Activated CD4-positive, CD25-positive, alpha-beta regulatory T cell treated with anti-CD3 and anti-CD28 coated beads, Interleukin-2, amount 50 U/mL, for 72 hours (primary cell): ENCODE data around the gene SMS.

Source experiments
- DNase-seq: peaks from one replicate; pipeline ENCODE4 v3.0.0; 2021

SMS gene

DNA sequence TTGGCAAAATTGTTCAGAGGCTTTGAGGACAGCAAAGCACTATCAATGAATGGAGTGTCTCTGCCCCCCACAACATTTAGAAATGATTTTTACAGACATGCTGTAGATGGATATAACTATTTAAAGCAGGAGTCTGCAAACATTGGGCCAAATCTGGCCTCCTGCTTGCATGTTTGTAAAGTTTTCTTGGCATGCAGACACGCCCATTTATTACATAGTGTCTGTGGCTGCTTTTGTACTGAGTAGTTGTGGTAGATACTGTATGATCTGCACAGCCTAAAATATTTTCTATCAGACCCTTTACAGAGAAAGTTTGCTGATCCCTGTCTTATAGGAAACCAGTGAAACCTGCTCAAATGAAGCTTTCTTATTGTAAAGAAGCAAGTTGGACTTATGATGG, 46.1 kb downstream of the SMS start:
- DNase-seq: no peak

DNA sequence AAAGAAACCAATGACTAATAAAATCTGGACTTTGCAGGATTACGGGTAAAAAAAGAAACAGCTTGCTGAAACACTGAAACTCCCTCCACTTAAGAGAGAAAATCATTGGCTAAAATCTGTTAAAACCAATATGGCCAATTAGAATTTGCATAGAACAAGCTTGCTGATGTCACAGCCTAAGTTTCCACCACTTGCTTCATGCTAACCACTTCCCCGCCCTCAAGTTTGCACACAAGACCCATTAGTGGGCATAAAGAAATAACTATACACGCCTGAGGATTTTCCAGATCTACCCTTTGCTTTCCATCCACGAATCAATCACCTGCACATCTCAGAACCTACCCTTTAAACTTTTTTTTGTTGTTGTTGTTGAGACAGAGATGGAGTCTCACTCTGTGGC, 48.9 kb downstream of the SMS start:
- DNase-seq: no peak

GRCh38 chrX:21990832-21991231, 50.3 kb downstream of the SMS start:
- no peak for DNase-seq

- DNase-seq: no peak
These were observed 51.0 kb downstream of the SMS start for GRCh38 chrX:21991504-21991903.

DNA sequence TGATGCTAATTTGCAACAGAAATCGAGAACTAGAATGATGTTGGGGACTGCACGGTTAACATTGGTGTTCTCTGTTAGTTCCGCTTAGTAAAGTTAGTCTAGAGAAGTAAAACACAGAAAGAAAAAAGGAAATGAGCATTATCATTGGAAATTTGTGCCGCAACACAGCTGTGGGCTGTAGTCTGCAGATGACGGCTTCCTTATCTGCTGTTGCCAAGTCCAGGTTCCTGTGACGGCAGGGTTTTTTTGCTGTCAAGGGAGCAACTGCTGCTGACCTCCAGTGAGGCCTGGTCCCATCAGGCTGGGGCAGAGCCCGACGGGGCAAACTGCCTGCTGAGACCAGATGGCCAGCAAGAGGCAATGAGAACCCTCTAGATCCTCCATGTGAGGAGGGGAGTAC, 52.8 kb downstream of the SMS start:
- DNase-seq: no peak

DNA sequence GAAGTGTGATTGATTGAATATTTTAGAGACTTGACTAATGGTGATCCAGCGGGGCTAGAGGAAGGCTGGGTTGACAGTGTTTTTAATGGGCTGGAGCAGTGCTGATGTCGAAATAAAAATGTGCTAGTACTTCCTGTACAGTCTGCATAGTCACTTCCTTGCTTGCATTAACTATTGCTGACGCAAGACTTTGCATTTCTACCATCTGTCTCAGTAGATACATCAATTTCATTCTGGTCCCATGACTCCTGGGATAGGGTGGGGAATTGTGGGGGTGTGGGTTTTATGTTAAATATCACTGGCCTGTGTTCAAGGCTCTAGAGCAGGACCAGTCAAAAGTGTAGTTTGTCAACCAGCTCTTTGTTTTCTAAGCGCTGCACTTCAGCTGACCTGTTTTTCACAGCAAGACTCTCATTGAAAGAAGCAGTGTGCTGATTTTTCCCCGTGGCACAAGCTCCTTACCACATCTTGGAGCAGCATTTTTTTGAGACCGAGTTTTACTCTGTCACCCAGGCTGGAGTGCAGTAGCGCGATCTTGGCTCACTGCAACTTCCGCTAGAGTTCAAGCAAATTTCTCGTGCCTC, 56.5 kb downstream of the SMS start:
- no peak for DNase-seq

GRCh38 chrX:21998037-21998436, 57.5 kb downstream of the SMS start:
- DNase-seq: no peak

- DNase-seq: no peak
These were observed 64.4 kb downstream of the SMS start for GRCh38 chrX:22004866-22005265.

DNA sequence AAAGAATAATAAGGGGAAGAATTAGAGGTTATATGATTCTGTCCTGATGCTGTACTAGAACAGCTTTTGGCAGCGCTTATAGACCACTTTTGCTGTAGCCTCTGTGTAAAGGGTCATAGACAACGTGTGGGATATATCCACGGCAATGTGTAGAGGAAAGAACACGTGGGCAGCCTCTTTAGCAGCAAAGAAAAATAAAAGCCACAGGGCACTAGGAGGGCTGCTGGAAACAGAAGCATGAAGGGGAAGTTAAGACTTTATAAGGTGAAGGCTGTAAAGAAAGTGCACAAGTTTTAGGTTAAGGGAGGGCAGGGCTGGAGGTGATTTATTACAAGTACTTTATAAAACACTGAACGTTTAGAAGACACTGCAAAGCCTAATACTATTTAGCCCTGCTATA, 71.5 kb downstream of the SMS start:
- DNase-seq: no peak

GRCh38 chrX:22012931-22013330, 72.4 kb downstream of the SMS start:
- no peak for DNase-seq

- DNase-seq: no peak
These were observed 74.7 kb downstream of the SMS start for GRCh38 chrX:22015139-22015750.

DNA sequence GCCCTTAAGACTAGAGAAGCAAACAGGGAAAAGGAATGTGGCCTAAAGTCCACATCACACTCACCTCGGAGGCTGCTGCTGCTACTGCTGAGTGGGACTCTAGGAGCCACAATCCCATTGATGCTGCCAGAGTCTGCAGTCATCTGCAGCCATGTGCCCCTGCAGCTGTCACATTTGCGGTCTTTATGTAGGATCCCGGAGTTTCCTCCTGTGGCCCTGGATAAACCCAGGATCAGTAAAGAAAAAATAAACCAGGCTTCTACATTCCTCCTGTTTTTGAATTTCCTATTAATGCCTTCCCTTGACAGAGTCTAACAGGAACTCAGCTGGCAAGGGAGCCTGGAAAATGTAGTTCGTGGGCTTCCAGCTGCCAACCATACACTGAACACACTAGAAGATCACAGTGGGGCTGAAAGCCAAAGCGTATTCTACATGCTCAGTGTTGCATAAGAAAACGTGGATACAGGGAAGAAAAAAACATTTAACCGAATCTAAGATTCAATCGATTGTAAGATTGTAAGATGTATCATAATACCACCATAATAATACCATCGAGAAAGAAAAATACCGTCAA, 81.3 kb downstream of the SMS start:
- no peak for DNase-seq

DNA sequence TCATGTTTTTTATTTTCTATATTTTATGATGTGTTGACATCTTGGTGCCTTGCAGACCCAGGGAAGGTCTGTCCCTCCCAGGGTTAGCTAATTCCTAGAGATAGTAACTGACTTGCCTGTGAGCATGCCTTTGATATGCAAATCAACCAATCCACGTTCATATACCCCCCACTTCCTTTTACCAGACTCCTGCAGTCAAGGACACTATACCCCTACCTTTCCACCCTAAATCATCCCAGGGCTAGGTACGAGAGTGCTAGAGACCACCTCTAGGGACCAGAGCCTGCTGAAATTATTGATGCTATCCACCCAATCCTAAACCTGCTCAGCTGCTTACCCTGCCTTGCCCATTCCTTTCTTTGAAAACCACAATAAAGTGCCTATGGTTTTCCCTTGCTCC, 84.1 kb downstream of the SMS start:
- no peak for DNase-seq

DNA sequence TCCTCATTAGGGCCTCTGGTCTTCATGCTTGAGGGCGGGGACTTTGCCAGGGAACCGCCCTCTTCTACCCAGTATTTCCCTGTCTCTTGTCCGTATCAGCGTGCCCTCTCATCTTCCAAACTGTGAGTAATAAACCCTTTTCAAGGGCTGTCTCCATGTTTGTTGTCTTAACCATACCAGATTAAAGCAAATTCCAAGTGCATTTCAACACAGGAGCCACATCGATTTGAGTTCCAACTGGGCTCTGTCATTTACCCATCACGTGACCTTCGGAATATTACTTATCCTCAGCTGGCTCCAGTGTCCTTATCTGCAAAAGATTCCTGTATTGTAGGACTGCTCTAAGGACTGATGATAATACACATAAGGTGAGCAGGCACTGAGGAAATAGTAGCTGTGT, 85.2 kb downstream of the SMS start:
- DNase-seq: no peak

GRCh38 chrX:22026731-22027130, 86.2 kb downstream of the SMS start:
- DNase-seq: no peak

- no peak for DNase-seq
These were observed 91.6 kb downstream of the SMS start, which contains the start of gene PHEX for GRCh38 chrX:22032084-22032483. PHEX (plus strand) TSS chrX:22032325; CDS start chrX:22033006, 681 bp downstream.

DNA sequence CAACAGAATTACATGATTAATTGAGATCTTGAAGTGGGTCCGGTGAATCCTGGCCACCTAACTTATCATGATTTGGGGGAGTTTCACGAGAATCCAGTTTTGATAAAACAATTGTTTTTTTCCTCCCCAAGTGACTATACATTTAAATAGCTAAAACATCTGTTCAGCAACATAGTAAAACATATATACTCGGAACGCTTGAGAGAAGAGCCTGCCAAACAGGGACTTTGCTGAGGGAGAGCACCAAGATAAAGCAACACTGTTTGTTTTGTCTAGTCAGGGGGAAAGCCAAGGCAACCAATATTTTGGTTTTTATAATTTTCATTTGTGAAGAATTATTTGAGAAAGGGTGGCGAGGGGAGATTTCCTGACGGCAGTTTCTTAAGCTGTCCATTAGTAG, 92.0 kb downstream of the SMS start:
- DNase-seq: no peak

- DNase-seq: no peak
These were observed 93.3 kb downstream of the SMS start for GRCh38 chrX:22033818-22034217.

GRCh38 chrX:22035236-22035635, 94.7 kb downstream of the SMS start:
- no peak for DNase-seq

- DNase-seq: no peak
These were observed 96.7 kb downstream of the SMS start for GRCh38 chrX:22037225-22037624.

DNA sequence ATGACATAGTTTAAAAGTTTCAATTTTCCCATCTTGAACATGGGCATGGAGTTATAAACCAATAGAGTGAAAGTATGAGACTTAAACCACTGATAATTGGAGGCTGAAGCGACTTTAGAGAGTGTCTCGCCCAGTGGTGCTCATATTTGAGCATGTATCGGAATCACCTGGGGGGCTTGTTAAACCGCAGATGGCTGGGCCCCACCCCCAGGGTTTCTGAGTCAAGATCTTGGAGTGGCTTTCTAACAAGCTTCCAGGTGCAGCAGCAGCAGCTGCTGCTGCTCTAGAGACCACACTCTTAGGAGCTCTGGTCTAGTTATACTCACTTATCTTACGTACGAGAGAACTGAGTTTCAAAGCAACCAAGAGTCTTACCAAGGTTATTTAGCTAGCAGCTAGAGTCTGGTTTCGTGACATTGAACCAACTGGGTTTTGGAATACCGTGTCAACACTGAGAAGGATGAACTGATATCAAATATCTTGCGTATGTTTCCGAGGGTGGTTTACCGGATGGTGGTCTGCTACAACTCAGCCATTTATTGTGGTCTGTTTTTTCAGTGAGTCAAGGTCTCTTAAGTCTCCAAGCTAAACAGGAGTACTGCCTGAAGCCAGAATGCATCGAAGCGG, 97.5 kb downstream of the SMS start:
- no peak for DNase-seq

- no peak for DNase-seq
These were observed 99.0 kb downstream of the SMS start for GRCh38 chrX:22039541-22039940.

GRCh38 chrX:22040184-22040583, 99.7 kb downstream of the SMS start:
- DNase-seq: no peak

DNA sequence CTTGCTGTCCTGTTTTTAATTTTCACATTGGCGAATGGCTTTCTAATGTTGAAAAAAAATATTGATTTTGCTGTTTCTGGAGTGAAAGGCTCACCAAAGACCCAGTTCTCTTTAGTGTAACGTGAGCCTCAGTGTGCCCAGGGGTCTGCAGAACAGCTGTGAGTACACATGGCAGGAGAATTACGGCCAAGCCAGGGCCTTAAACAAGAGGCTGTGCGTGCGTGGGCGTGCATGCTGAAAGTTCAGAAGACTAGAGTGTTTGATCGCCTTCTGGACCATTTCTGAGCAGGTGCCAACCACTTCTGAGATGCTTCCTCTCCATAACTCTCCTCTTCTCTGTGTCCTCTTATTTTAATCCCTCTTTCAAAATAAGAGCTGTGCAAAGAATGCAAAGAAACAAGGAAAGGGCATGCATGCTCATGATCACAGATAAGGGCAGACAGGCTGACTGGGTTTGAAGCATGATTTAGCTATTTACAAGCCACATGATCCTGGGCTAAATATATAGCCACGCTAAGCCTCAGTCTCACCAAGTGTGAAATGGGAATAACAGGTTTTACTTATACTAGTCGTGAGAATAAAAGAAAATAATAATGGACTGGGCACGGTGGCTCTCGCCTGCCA, 101.5 kb downstream of the SMS start:
- no peak for DNase-seq
